ENCODE results near the gene GAD1.

- TF ChIP-seq, protein P1, sequence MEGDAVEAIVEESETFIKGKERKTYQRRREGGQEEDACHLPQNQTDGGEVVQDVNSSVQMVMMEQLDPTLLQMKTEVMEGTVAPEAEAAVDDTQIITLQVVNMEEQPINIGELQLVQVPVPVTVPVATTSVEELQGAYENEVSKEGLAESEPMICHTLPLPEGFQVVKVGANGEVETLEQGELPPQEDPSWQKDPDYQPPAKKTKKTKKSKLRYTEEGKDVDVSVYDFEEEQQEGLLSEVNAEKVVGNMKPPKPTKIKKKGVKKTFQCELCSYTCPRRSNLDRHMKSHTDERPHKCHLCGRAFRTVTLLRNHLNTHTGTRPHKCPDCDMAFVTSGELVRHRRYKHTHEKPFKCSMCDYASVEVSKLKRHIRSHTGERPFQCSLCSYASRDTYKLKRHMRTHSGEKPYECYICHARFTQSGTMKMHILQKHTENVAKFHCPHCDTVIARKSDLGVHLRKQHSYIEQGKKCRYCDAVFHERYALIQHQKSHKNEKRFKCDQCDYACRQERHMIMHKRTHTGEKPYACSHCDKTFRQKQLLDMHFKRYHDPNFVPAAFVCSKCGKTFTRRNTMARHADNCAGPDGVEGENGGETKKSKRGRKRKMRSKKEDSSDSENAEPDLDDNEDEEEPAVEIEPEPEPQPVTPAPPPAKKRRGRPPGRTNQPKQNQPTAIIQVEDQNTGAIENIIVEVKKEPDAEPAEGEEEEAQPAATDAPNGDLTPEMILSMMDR (IDR thresholded peaks at IDR 0.05; ENCODE audit: control extremely low read depth in 1 of 3, insufficient read depth in 1 of 3, low read depth in 1 of 3, low read length in 3 of 3) = no peak
- TF ChIP-seq EZH2 (IDR thresholded peaks at IDR 0.05; ENCODE audit: low read depth, low read length, severe bottlenecking) (no peak), SIX5 (IDR thresholded peaks at IDR 0.05; ENCODE audit: low read depth, low read length) (no peak), PHF8 (conservative IDR thresholded peaks at IDR 0.05; ENCODE audit: low read depth, low read length) (no peak), CBX8 (IDR thresholded peaks at IDR 0.05; ENCODE audit: borderline replicate concordance, low read depth, low read length) (no peak), SIRT6 (IDR thresholded peaks at IDR 0.05; ENCODE audit: low read length) (no peak), CBX5 (IDR thresholded peaks at IDR 0.05; ENCODE audit: low read depth, low read length) (no peak)
- TF ChIP-seq, protein P2, sequence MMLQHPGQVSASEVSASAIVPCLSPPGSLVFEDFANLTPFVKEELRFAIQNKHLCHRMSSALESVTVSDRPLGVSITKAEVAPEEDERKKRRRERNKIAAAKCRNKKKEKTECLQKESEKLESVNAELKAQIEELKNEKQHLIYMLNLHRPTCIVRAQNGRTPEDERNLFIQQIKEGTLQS (IDR thresholded peaks at IDR 0.05; ENCODE audit: insufficient read depth, low read depth, low read length) = no peak
Observed at GRCh38 chr2:170848587-170848986, 31.9 kb downstream of the GAD1 start.
